Natural killer cell treated with Interleukin-12 subunit alpha and Interleukin-12 subunit beta and Interleukin-15 and Interleukin-18, amount 100 ng/mL, for 72 hours (primary cell): Measurements from ENCODE around the gene ITFG2. TPM values are rescaled to one million over a fixed set of nuclear protein-coding genes. Genes with fewer than 3 reads are reported as not detected.

Experiments
- ATAC-seq, 2 donors: fragments of 150-1000 bp; cut with Tn5 transposase in 1 of 2; sonication (Bioruptor Pico), chemical (Tn5 transposase) in 1 of 2; 2 replicates each; pipeline ENCODE4 v1.10.0; 2021
- DNase-seq: peaks from one replicate; pipeline ENCODE4 v3.0.0; 2022; ENCODE audit warnings: low spot score
- H3K27ac Mint-ChIP-seq, 2 donors: 1 replicate in 1 of 2; 2 replicates in 1 of 2; pipeline ENCODE4 v1.8.0; 2022; ENCODE audit warnings: mixed read lengths in 2 of 2, mild to moderate bottlenecking in 1 of 2, moderate library complexity in 1 of 2
- H3K27me3 Mint-ChIP-seq, 2 donors: 1 replicate in 1 of 2; 2 replicates in 1 of 2; pipeline ENCODE4 v1.8.0; 2022; ENCODE audit warnings: mixed read lengths in 2 of 2
- H3K36me3 Mint-ChIP-seq: one replicate; pipeline ENCODE4 v1.8.0; 2022; ENCODE audit warnings: mixed read lengths
- H3K4me1 Mint-ChIP-seq, 2 donors: 1 replicate in 1 of 2; 2 replicates in 1 of 2; pipeline ENCODE4 v1.8.0; 2022; ENCODE audit warnings: low read depth in 2 of 2, mixed read lengths in 2 of 2, mild to moderate bottlenecking in 1 of 2
- H3K4me3 Mint-ChIP-seq: one replicate; pipeline ENCODE4 v1.8.0; 2022; ENCODE audit warnings: mixed read lengths
- H3K9me3 Mint-ChIP-seq: 2 replicates; pipeline ENCODE4 v1.8.0; 2022; ENCODE audit warnings: mixed read lengths
- total RNA-seq, 2 donors: library from RNA; stranded (reverse); gene quantifications; one replicate each; pipeline ENCODE4 v1.2.3, GENCODE V29; 2022

Gene ITFG2
- total RNA-seq, 2 donors from 2014 or later = 28.2 to 65.1 TPM

GRCh38 chr12:2826721-2827515, 14.4 kb downstream of the ITFG2 start:
- no peak for DNase-seq
- no peak for ATAC-seq
- Mint-ChIP-seq H3K27ac (no peak overlapping the region), H3K9me3 (no peaks in the 10 kb centered on the region), H3K36me3 (peaks cover 13% of the 10 kb centered on the region), H3K4me1 (peaks cover 0 to 4% of the 10 kb centered on the region in 2 donors), H3K4me3 (no peak overlapping the region), H3K27me3 (no peaks in the 10 kb centered on the region)

- Mint-ChIP-seq H3K4me1 (peaks cover 0 to 4% of the 10 kb centered on the region in 2 donors), H3K9me3 (no peaks in the 10 kb centered on the region), H3K36me3 (peaks cover 13% of the 10 kb centered on the region), H3K27ac (peak overlapping the region in 1 of 2 donors; percentile 28), H3K27me3 (peaks cover 0 to under 1% of the 10 kb centered on the region in 2 donors), H3K4me3 (no peak overlapping the region)
- ATAC-seq (no peak), DNase-seq (no peak)
These were observed 16.8 kb downstream of the ITFG2 start for GRCh38 chr12:2829275-2829674.

- ATAC-seq (no peak), DNase-seq (no peak)
- H3K36me3 Mint-ChIP-seq = no peaks in the 10 kb centered on the region
- peaks cover 0 to 11% of the 10 kb centered on the region in 2 donors for H3K4me1 Mint-ChIP-seq
- H3K4me3 Mint-ChIP-seq = no peak overlapping the region
- peaks cover 0 to 2% of the 10 kb centered on the region in 2 donors for H3K27me3 Mint-ChIP-seq
- H3K9me3 Mint-ChIP-seq = no peaks in the 10 kb centered on the region
- no peak overlapping the region for H3K27ac Mint-ChIP-seq
These were observed 20.2 kb downstream of the ITFG2 start for GRCh38 chr12:2832550-2833127.

GRCh38 chr12:2833327-2833726, 20.9 kb downstream of the ITFG2 start:
- Mint-ChIP-seq H3K9me3 (no peaks in the 10 kb centered on the region), H3K27ac (no peak overlapping the region), H3K36me3 (no peaks in the 10 kb centered on the region), H3K27me3 (peaks cover 0 to 2% of the 10 kb centered on the region in 2 donors), H3K4me1 (peaks cover 0 to 11% of the 10 kb centered on the region in 2 donors), H3K4me3 (no peak overlapping the region)
- DNase-seq (no peak), ATAC-seq (no peak)

- ATAC-seq (no peak), DNase-seq (no peak)
- H3K4me1 Mint-ChIP-seq = peaks cover 0 to 11% of the 10 kb centered on the region in 2 donors
- no peak overlapping the region for H3K4me3 Mint-ChIP-seq
- H3K27ac Mint-ChIP-seq = no peak overlapping the region
- no peaks in the 10 kb centered on the region for H3K9me3 Mint-ChIP-seq
- peaks cover 0 to 2% of the 10 kb centered on the region in 2 donors for H3K27me3 Mint-ChIP-seq
- H3K36me3 Mint-ChIP-seq = no peaks in the 10 kb centered on the region
These were observed 21.3 kb downstream of the ITFG2 start for GRCh38 chr12:2833810-2834209.

GRCh38 chr12:2834581-2835491, 22.4 kb downstream of the ITFG2 start, which contains the start of gene NRIP2:
Gene NRIP2, minus strand, starts transcription at chr12:2835035. Its CDS starts 52 bp downstream, at chr12:2834983.
- Mint-ChIP-seq H3K4me3 (no peak within 1 kb of the TSS), H3K9me3 (no peaks in the 10 kb centered on the region), H3K4me1 (peaks cover 0 to 13% of the 10 kb centered on the region in 2 donors), H3K27ac (no peak within 1 kb of the TSS), H3K27me3 (peaks cover 0 to 2% of the 10 kb centered on the region in 2 donors), H3K36me3 (no peaks in the 10 kb centered on the region)
- no peak for DNase-seq
- no peak for ATAC-seq

- Mint-ChIP-seq H3K4me1 (peaks cover 0 to 14% of the 10 kb centered on the region in 2 donors), H3K36me3 (no peaks in the 10 kb centered on the region), H3K27me3 (peaks cover 0 to 2% of the 10 kb centered on the region in 2 donors), H3K27ac (no peak overlapping the region), H3K9me3 (no peaks in the 10 kb centered on the region), H3K4me3 (no peak overlapping the region)
- ATAC-seq = no peak
- no peak for DNase-seq
These were observed 23.4 kb downstream of the ITFG2 start for GRCh38 chr12:2835691-2836403.

- no peak for ATAC-seq
- DNase-seq = no peak
These were observed 24.1 kb downstream of the ITFG2 start for GRCh38 chr12:2836574-2836973.

GRCh38 chr12:2841056-2841650, 28.7 kb downstream of the ITFG2 start:
- ATAC-seq (no peak), DNase-seq (no peak)
- H3K4me1 Mint-ChIP-seq = peaks cover 0 to 7% of the 10 kb centered on the region in 2 donors
- no peaks in the 10 kb centered on the region for H3K27me3 Mint-ChIP-seq
- H3K9me3 Mint-ChIP-seq = no peaks in the 10 kb centered on the region
- no peak overlapping the region for H3K27ac Mint-ChIP-seq
- H3K4me3 Mint-ChIP-seq = no peak overlapping the region
- H3K36me3 Mint-ChIP-seq = no peaks in the 10 kb centered on the region

More at GRCh38 chr12:2836574-2836973, 24.1 kb downstream of the ITFG2 start:
- H3K27me3 Mint-ChIP-seq = peaks cover 0 to 2% of the 10 kb centered on the region in 2 donors
- peaks cover 0 to 13% of the 10 kb centered on the region in 2 donors for H3K4me1 Mint-ChIP-seq
- no peaks in the 10 kb centered on the region for H3K9me3 Mint-ChIP-seq
- no peak overlapping the region for H3K4me3 Mint-ChIP-seq
- no peak overlapping the region for H3K27ac Mint-ChIP-seq
- H3K36me3 Mint-ChIP-seq = no peaks in the 10 kb centered on the region

GRCh38 chr12:2842948-2843347, 30.5 kb downstream of the ITFG2 start:
- H3K9me3 Mint-ChIP-seq = no peaks in the 10 kb centered on the region
- peaks cover 0 to 3% of the 10 kb centered on the region in 2 donors for H3K4me1 Mint-ChIP-seq
- no peaks in the 10 kb centered on the region for H3K36me3 Mint-ChIP-seq

GRCh38 chr12:2844786-2845185, 32.3 kb downstream of the ITFG2 start:
- H3K27me3 Mint-ChIP-seq = no peaks in the 10 kb centered on the region
- H3K27ac Mint-ChIP-seq = no peak overlapping the region
- no peaks in the 10 kb centered on the region for H3K9me3 Mint-ChIP-seq
- ATAC-seq (no peak), DNase-seq (no peak)
- peaks cover 0 to 2% of the 10 kb centered on the region in 2 donors for H3K4me1 Mint-ChIP-seq
- H3K36me3 Mint-ChIP-seq = no peaks in the 10 kb centered on the region
- H3K4me3 Mint-ChIP-seq = no peak overlapping the region

More at GRCh38 chr12:2842948-2843347, 30.5 kb downstream of the ITFG2 start:
- H3K4me3 Mint-ChIP-seq = no peak overlapping the region
- no peak for DNase-seq
- H3K27ac Mint-ChIP-seq = no peak overlapping the region
- ATAC-seq = no peak
- no peaks in the 10 kb centered on the region for H3K27me3 Mint-ChIP-seq

GRCh38 chr12:2845280-2845679, 32.8 kb downstream of the ITFG2 start:
- no peak overlapping the region for H3K27ac Mint-ChIP-seq
- H3K4me1 Mint-ChIP-seq = no peaks in the 10 kb centered on the region
- no peaks in the 10 kb centered on the region for H3K36me3 Mint-ChIP-seq
- ATAC-seq (no peak), DNase-seq (no peak)
- H3K9me3 Mint-ChIP-seq = no peaks in the 10 kb centered on the region
- no peaks in the 10 kb centered on the region for H3K27me3 Mint-ChIP-seq
- H3K4me3 Mint-ChIP-seq = no peak overlapping the region

GRCh38 chr12:2851931-2852330, 39.5 kb downstream of the ITFG2 start:
- no peak overlapping the region for H3K4me3 Mint-ChIP-seq
- DNase-seq (no peak), ATAC-seq (no peak)
- H3K27ac Mint-ChIP-seq = no peak overlapping the region
- H3K4me1 Mint-ChIP-seq = no peaks in the 10 kb centered on the region
- H3K36me3 Mint-ChIP-seq = no peaks in the 10 kb centered on the region
- H3K27me3 Mint-ChIP-seq = no peaks in the 10 kb centered on the region
- no peaks in the 10 kb centered on the region for H3K9me3 Mint-ChIP-seq
